HL-60 (cell line): ENCODE data around the gene LHX4.

Experiments
- DNase-seq, 2 experiments: peaks; one replicate each; pipeline ENCODE4 v3.0.0-alpha.2; 2010 to 2020; ENCODE audit warnings: low read depth in 1 of 2, low spot score in 1 of 2
- H3K27ac ChIP-seq: fragments of 250-450 bp; sonication (Bioruptor Pico); replicated peaks from 2 replicates; pipeline ENCODE4 v1.5.1; 2020; ENCODE audit warnings: mild to moderate bottlenecking, moderate library complexity
- H3K27me3 ChIP-seq: fragments of 250-450 bp; sonication (Bioruptor Pico); 2 replicates; pipeline ENCODE4 v1.5.1; 2021; ENCODE audit warnings: mild to moderate bottlenecking, moderate library complexity; ENCODE audit not compliant: insufficient read depth, poor library complexity, severe bottlenecking
- H3K4me3 ChIP-seq: replicated peaks from 2 replicates; pipeline ENCODE4 v1.5.1; 2011; ENCODE audit warnings: mild to moderate bottlenecking, control low read depth, low read length; ENCODE audit not compliant: insufficient read depth
- CTCF ChIP-seq: IDR thresholded peaks from one replicate; pipeline ENCODE4 v1.5.1; 2011; ENCODE audit warnings: low read length, control low read depth, inconsistent platforms; ENCODE audit not compliant: insufficient read depth
- GABPA ChIP-seq: IDR thresholded peaks from 2 replicates; pipeline ENCODE4 v1.6.1; 2012; ENCODE audit warnings: low read depth
- POLR2AphosphoS5 ChIP-seq: IDR thresholded peaks from 2 replicates; pipeline ENCODE4 v1.6.1; 2012; ENCODE audit warnings: low read depth
- REST ChIP-seq: IDR thresholded peaks from 2 replicates; pipeline ENCODE4 v1.6.1; 2012; ENCODE audit warnings: low read depth; ENCODE audit not compliant: insufficient replicate concordance
- SPI1 ChIP-seq: IDR thresholded peaks from 2 replicates; pipeline ENCODE4 v1.6.1; 2012; ENCODE audit warnings: low read depth, mild to moderate bottlenecking, borderline replicate concordance

The LHX4 gene

GRCh38 chr1:180266275-180267210 lies 36.5 kb downstream of the LHX4 start:
- H3K27ac ChIP-seq: no peak overlapping the region
- no peaks in the 10 kb centered on the region for H3K27me3 ChIP-seq
- no peak overlapping the region for H3K4me3 ChIP-seq
- DNase-seq: no peak
- TF ChIP-seq GABPA (no peak), CTCF (no peak), POLR2AphosphoS5 (no peak), REST (no peak), SPI1 (no peak)

GRCh38 chr1:180267211-180267561 lies 37.1 kb downstream of the LHX4 start:
- DNase-seq: no peak
- Histone ChIP-seq H3K27ac (no peak overlapping the region), H3K4me3 (no peak overlapping the region), H3K27me3 (no peaks in the 10 kb centered on the region)
- TF ChIP-seq REST: no peak
- TF ChIP-seq GABPA: no peak
- TF ChIP-seq POLR2AphosphoS5: no peak
- TF ChIP-seq CTCF: no peak
- TF ChIP-seq SPI1: no peak

GRCh38 chr1:180267761-180268555 lies 37.9 kb downstream of the LHX4 start:
- Histone ChIP-seq H3K27me3 (no peaks in the 10 kb centered on the region), H3K27ac (no peak overlapping the region), H3K4me3 (no peak overlapping the region)
- TF ChIP-seq REST (no peak), SPI1 (no peak), CTCF (no peak), POLR2AphosphoS5 (no peak), GABPA (no peak)
- no peak for DNase-seq
